Measurements from ENCODE around the gene CATSPER4. TPM values are rescaled to one million over a fixed set of nuclear protein-coding genes. Genes with fewer than 3 reads are reported as not detected.
"Not testable (repeated sequence)": the region's sequence is repeated elsewhere in the genome, so short reads cannot be mapped to it uniquely, and the experiment has no call there.

Gene CATSPER4
- total RNA-seq, 1 donor from 2014 or later: not detected

DNA sequence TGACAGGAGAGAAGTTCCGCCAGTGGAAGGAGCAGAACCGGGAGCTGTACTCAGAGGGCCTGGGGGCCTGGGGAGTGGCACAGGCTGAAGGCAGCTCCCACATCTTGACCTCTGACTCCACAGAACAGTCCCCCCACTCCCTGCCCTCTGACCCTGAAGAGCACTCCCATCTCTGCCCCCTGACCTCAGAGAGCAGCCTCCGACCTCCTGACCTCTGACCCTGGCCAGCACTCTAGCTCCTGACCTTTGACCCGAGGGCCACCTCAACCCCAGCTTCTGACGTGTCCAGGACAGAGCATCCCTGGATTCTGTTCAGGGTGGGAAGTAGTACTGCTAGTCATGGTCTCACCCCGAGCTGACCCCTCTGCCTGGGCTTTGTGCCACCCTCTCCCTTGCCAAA, 1.1 kb upstream of the CATSPER4 start:
- DNase-seq (ENCODE audit: extremely low read depth, low read depth, low spot score): no peak

DNA sequence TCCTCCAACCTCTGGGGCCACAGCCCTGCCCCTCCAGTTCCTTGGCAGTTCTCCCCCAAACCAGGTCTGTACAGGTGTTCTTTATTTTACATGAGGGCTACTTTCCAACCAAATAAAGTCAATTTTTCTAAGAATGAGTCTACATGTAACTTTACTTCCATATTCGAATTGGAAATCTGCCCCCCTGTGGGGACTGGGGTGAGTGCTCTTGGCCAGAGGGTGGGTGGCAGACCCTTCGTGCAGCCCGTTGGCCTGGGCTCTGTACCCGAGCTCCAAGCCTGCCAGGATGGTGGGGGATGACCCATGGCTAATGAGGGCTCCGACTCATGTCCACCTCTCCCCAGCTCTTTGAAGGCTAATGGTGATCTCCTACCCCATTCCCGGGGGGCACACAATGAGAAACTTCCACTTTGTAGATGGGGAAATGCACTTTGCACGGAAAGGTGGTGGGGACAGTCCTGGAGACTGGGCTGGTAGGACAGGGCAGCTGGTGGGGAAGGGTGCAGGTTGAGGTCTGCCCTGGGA, 589 bp upstream of the CATSPER4 start:
- no peak for DNase-seq (ENCODE audit: extremely low read depth, low read depth, low spot score)

DNA sequence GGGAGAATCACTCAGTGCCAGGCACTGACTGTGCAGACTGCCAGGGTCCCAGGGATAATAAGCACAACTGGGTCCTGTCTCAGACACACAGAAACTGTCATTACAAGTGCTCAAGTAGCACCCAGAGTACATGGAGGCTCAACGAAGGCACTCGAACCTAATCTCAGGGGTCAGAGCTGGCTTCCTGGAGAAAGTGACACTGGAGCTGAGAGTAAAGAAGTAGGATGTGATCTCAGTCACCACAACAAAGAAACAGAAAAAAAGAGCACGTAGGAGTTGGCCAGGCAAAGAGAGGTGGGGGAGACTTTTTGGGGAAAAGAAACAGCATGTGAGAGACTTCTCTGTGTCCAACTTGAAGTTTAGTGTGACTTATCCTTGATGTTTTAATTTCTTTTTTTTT, 1.3 kb downstream of the CATSPER4 start:
- no peak for DNase-seq (ENCODE audit: extremely low read depth, low read depth, low spot score)

- DNase-seq (ENCODE audit: extremely low read depth, low read depth, low spot score): no peak
Observed at GRCh38 chr1:26195805-26196204, 5.4 kb downstream of the CATSPER4 start.

- no peak for DNase-seq (ENCODE audit: extremely low read depth, low read depth, low spot score)
Observed at GRCh38 chr1:26197301-26197700, 6.9 kb downstream of the CATSPER4 start.

DNA sequence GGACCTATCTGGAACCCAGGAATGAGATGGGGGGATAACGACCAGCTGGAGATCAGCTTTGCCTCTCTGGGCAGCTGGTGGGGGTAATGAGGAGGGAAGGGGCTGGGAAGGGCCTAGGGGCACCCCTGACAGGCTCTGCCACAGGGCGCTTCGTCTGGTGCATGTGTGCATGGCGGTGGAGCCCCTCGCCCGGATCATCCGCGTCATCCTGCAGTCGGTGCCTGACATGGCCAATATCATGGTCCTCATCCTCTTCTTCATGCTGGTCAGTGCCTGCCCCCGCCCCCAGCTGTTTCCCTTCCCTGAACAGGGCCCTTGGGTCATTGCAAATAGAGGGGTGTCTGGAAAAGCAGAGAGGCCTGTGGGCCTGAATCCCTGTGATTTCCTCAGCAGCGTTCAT, 7.4 kb downstream of the CATSPER4 start:
- DNase-seq (ENCODE audit: extremely low read depth, low read depth, low spot score): no peak

- no peak for DNase-seq (ENCODE audit: extremely low read depth, low read depth, low spot score)
Observed at GRCh38 chr1:26200413-26200812, 10.0 kb downstream of the CATSPER4 start.

- DNase-seq (ENCODE audit: extremely low read depth, low read depth, low spot score): no peak
Observed at GRCh38 chr1:26203642-26204318, 13.4 kb downstream of the CATSPER4 start.

- DNase-seq (ENCODE audit: extremely low read depth, low read depth, low spot score): no peak
Observed at GRCh38 chr1:26210147-26210870, 19.9 kb downstream of the CATSPER4 start.

DNA sequence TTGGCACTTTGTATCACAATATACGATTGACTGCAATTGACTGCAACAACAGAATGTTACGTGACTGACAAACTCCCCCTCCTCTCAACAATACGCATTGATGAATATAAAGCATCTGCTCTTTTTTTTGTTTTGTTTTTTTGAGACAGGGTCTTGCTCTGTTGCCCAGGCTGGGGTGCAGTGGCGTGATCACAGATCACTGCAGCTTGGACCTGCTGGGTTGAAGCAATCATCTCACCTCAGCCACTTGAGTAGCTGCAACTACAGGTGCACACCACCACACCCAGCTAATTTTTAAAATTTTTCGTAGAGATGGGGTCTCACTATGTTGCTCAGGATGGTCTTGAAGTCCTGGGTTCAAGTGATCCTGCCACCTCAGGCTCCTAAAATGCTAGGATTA, 22.3 kb downstream of the CATSPER4 start:
- no peak for DNase-seq (ENCODE audit: extremely low read depth, low read depth, low spot score)

DNA sequence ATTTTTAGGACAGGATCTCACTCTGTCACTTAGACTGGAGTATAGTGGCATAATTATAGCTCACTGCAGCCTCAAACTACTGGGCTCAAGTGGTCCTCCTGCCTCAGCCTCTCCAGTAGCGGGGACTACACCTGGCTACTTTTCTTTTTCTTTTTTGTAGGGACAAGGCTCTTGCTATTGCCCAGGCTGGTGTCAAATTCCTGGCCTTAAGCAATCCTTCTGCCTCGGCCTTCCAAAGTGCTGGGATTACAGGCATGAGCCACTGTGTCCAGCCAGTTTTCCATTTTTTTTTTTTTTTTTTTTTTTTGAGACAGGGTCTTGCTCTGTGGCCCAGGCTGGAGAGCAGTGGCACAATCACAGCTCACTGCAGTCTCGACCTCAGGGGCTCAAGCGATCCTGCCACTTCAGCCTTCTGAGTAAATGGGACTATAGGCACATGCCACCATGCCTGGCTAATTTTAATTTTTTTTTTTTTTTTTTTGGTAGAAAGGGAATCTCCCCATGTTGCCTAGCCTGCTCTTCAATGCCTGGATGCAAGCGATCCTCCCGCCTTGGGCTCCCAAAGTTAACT, 23.0 kb downstream of the CATSPER4 start:
- no peak for DNase-seq (ENCODE audit: extremely low read depth, low read depth, low spot score)

DNA sequence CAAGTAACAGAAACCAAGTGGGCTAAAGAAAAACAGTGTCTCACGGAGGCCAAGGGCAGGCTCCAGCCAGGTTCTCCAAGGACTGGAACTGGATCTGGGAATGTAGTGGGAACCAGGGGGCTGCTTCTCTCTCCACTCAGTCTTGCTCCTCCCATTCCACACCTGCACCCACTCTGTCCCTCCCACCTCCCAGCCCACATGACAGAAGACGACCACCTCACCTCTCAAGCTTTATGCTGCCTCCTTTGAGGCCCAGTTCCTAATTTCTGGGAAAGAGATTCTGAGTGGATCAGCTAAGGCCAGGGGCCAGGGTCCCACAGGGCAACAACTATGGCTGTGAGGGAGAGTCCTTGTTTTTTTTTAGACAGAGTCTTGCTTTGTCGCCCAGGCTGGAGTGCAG, 24.8 kb downstream of the CATSPER4 start:
- no peak for DNase-seq (ENCODE audit: extremely low read depth, low read depth, low spot score)

DNA sequence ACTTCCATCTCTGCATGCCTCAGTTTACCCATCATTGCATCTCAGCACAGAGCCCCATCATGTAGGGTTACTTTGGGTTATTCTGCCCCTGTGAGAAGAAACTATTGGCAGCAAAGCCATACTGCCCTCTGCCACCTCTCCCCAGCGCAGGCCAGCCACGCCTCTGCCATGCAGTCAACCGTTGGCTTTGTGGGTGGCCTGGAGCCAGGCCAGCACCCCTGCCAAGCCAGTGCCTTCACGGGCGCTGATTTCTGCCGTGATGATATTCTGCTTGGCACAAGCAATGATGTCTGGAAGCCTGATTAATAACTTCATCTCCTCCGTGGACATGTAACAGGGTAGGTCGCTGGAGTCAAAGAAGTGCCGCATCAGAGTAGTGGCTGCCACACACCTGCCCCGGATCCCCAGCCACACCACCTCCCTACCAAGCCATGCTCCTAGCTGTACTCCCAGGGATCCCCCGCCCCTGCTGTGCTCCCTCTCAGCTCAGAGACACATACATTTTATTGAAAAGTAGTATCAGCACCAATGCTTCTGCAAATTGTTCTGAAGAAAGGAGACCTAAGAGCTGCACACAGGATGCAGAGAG, 28.6 kb downstream of the CATSPER4 start:
- no peak for DNase-seq (ENCODE audit: extremely low read depth, low read depth, low spot score)

DNA sequence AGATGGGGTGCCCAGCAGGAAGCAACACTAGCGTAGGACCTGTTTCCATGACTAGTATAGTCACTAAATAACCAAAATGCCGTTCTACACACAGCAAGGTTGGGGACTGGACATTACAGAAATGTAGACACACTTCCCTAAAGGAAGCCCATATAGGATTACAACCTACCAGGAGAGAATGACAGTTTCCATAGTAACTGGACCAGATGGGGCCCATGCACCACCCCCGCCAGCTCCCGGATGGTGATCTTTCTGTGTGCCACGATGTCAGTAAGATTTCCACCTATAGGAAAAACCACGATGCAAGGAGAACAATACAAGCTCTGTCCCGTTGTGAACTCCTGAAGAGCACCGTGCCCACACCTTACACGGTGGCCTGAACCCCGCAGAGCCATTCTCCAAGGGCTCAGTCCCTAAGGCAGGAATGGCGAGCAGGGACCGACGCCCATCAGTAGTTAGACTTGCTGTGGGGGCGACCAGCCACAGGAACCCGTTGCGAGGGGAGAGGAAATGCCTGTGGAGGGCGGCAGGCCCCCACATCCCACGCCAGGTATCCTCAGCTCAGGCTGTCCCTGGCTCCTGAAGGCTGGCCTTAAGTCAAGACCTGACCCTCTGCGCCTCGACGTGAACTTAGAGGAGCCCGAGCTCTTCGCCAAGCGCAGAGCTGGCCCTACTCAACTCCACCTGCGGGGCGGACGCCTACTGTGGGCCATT, 30.0 kb downstream of the CATSPER4 start:
- DNase-seq (ENCODE audit: extremely low read depth, low read depth, low spot score): no peak

GRCh38 chr1:26221094-26221493, 30.7 kb downstream of the CATSPER4 start:
- no peak for DNase-seq (ENCODE audit: extremely low read depth, low read depth, low spot score)

DNA sequence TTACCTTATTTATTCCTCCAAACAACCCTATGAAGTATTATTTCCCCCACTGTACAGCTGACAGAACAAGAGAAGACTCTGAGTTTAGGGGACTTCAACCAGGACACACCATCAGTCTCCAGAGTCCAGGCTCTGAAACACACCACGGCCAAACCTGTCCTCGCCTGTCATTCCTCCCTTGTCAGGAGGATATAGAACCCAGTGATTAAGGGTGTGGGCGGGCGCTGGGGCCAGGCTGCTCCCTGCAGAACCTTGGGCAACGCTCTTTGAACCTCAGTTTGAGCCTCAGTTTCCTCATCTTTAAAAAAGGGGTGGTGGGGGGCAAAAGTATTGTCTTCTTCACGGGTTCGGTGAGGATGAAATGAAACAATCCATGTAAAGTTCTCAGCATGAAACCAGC, 34.2 kb downstream of the CATSPER4 start:
- DNase-seq (ENCODE audit: extremely low read depth, low read depth, low spot score): no peak

DNA sequence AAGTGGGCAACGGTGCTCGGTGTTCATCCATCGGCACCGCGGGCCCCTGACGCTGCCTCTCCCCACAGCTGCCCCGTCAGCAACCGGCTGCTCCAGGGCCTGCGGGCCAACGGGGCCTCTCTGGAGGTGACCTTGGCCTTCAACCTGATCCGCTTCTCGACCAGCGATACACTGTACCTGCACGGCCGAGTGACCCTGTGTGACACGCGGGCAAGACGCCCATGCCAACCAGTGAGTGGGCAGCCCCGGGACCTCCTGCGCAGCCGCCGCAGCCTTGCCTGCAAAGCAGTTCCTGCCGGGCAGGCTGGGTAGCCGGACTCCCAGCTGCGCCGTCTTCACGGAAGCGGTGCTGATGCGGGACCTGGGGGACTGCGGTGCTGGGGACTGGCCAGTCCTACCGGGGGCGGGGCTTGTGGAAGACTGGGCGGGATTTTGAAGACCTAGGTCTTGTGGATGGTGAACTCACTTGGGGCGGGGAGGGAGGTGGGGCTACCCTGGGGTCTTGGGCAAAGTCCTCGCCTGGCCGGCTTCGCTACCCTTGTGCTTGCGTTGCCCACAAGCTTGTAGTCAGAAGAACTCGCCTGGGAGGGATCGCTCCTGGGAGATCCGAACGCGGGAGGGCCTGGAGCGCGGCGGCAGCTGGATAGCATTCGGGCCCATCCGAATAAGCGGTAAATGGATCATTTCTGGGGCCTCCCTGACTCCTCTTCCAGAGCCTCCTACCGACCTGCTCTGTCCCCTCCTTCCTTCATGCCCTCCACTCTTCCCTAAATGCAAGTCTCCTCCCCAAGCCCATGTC, 34.8 kb downstream of the CATSPER4 start:
- no peak for DNase-seq (ENCODE audit: extremely low read depth, low read depth, low spot score)

- DNase-seq (ENCODE audit: extremely low read depth, low read depth, low spot score): not testable (repeated sequence)
Observed at GRCh38 chr1:26230682-26231081, 40.3 kb downstream of the CATSPER4 start.

DNA sequence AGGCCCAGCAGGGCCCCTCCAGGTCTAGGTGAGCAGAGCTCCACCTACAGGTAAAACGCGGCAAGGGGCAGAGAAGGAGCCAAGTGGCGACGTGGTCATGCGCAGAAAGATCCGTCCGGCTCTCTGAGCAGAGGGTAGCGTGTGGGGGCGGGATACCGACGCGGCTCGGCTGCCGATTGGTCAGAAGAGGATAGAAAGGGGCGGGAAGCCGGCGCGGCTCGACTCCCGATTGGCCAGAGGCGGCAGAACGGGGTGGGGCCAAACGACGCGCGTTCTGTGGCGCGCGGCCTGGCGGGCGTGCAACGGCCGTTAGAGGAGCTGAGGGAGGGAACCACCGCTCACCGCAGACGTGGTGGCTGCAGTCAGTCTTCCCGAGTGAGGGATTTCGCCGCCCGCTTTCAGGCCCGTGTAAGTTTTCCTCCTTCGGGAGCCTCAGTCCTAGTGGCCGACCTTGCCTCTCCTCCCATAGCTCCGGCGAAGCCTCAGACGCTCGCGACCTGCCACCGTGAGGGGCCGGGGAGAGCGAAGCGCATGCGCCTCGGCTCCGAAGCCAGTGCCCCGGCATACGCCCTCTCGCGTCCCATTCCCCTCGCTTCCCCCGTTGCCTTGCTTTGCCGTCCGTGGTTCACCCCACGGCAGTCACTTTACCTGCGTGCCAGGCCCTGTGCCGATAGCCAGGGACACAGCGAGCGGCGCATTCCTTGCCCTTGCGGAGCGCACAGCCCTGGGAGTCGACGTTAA, 43.7 kb downstream of the CATSPER4 start, which contains the start of gene CEP85:
Gene CEP85, plus strand, starts transcription at position 298 of the 741 bp plus-strand sequence. CDS start 5,584 bp downstream, outside the sequence.
- peak; percentile 86 for DNase-seq (ENCODE audit: extremely low read depth, low read depth, low spot score)

Measured in glomerular endothelial cell (primary cell).